K562 (cell line): ENCODE measurements around the gene SLA2. TPM values are rescaled to one million over a fixed set of nuclear protein-coding genes. Genes with fewer than 3 reads are reported as not detected.

Experiments used
- ATAC-seq: fragments of 200-7000 bp; cut with Tn5 transposase; 3 replicates; pipeline ENCODE4 v1.9.1; 2020; ENCODE audit warnings: moderate library complexity
- BruUV-seq: library from RNA; stranded (reverse); fragments of 400-500 nt; replicated peaks from 2 replicates; lab custom pipeline; 2021; lab: Mats Ljungman, UMichigan
- CTCF ChIA-PET: fragments of 300-600 bp; formaldehyde crosslinking; extraction: SDS; loops from one replicate; lab custom pipeline; 2021; ENCODE audit warnings: low intra/inter-chr PET ratio; lab: Yijun Ruan, JAX
- POLR2A ChIA-PET: fragments of 300-600, 350-650 bp; sonication (Branson Sonifier 250); formaldehyde crosslinking; extraction: SDS; loops from one replicate; lab custom pipeline; 2021; ENCODE audit warnings: antibody characterized with exemption, inconsistent platforms; lab: Yijun Ruan, JAX
- DNase-seq, 4 experiments: peaks; one replicate each; pipeline versions ENCODE4 v3.0.0 to v3.0.0-alpha.2; 2011 to 2018; ENCODE audit warnings: low spot score in 3 of 4, mixed read lengths in 3 of 4; ENCODE audit errors: extremely low read depth in 1 of 4
- FAIRE-seq: peaks from 2 replicates; lab custom pipeline; 2011; peaks lifted over from hg19 to GRCh38; lab: Jason Lieb, UNC
- H2AFZ ChIP-seq: 2 replicates; pipeline ENCODE4 v1.6.0; 2011; ENCODE audit warnings: low read depth, low read length, control low read depth, inconsistent platforms
- H3K27ac ChIP-seq: fragments of 200-600 bp; 3 replicates; pipeline ENCODE4 v1.8.0; 2011; ENCODE audit warnings: low read depth, mild to moderate bottlenecking, control low read depth, inconsistent platforms, low read length, moderate library complexity, mixed read lengths; ENCODE audit errors: extremely low read depth
- H3K27me3 ChIP-seq, 2 experiments: fragments of 300-600 bp in 1 of 2; 2 replicates in 1 of 2; 3 replicates in 1 of 2; pipeline versions ENCODE4 v1.6.0 to v1.8.0; 2011; ENCODE audit warnings: inconsistent platforms in 2 of 2, low read length in 2 of 2, mild to moderate bottlenecking in 1 of 2, mixed read lengths in 1 of 2, moderate library complexity in 1 of 2; ENCODE audit not compliant: control insufficient read depth in 2 of 2, insufficient read depth in 2 of 2
- H3K36me3 ChIP-seq: fragments of 300-600 bp; 3 replicates; pipeline ENCODE4 v1.8.0; 2011; ENCODE audit warnings: mild to moderate bottlenecking, low read length, inconsistent platforms; ENCODE audit not compliant: control insufficient read depth, insufficient read depth
- H3K4me1 ChIP-seq, 2 experiments: fragments of 200-600 bp in 1 of 2; replicated peaks in 1 of 2; 2 replicates in 1 of 2; 3 replicates in 1 of 2; pipeline versions ENCODE4 v1.5.1 to v1.8.0; 2011; ENCODE audit warnings: inconsistent platforms in 2 of 2, low read length in 2 of 2, mild to moderate bottlenecking in 1 of 2, mixed read lengths in 1 of 2, moderate library complexity in 1 of 2; ENCODE audit not compliant: control insufficient read depth in 2 of 2, insufficient read depth in 2 of 2
- H3K4me2 ChIP-seq: 2 replicates; pipeline ENCODE4 v1.6.1; 2011; ENCODE audit warnings: low read length, control low read depth, inconsistent platforms, mixed read lengths; ENCODE audit not compliant: insufficient read depth
- H3K4me3 ChIP-seq: fragments of 200-600 bp; sonication (generic), shearing (Covaris generic); 2 replicates; pipeline ENCODE4 v1.5.1; 2016; ENCODE audit warnings: control low read depth, inconsistent platforms
- H3K79me2 ChIP-seq: fragments of 200-600 bp; 3 replicates; pipeline ENCODE4 v1.8.0; 2011; ENCODE audit warnings: low read length, inconsistent platforms; ENCODE audit not compliant: control insufficient read depth, insufficient read depth
- H3K9ac ChIP-seq, 2 experiments: 2 replicates each; pipeline versions ENCODE4 v1.6.0 to v1.6.1; 2011; ENCODE audit warnings: low read depth in 2 of 2, low read length in 2 of 2, control low read depth in 1 of 2, inconsistent platforms in 1 of 2, mild to moderate bottlenecking in 1 of 2, mixed read lengths in 1 of 2; ENCODE audit not compliant: insufficient read depth in 1 of 2
- H3K9me1 ChIP-seq: one replicate; pipeline ENCODE4 v1.6.0; 2011; ENCODE audit warnings: inconsistent platforms, mild to moderate bottlenecking, low read length, moderate library complexity; ENCODE audit not compliant: control insufficient read depth, insufficient read depth
- H3K9me3 ChIP-seq: replicated peaks from 2 replicates; pipeline ENCODE4 v1.5.1; 2011; ENCODE audit warnings: low read depth, low read length, inconsistent platforms; ENCODE audit not compliant: control insufficient read depth, insufficient read depth
- H4K20me1 ChIP-seq: replicated peaks from 2 replicates; pipeline ENCODE4 v1.6.1; 2011; ENCODE audit warnings: low read length, inconsistent platforms, mixed read lengths; ENCODE audit not compliant: control insufficient read depth, insufficient read depth
- EHMT2 ChIP-seq: fragments of 450-650 bp; IDR thresholded peaks from 2 replicates; pipeline ENCODE4 v1.6.1; 2018; ENCODE audit warnings: antibody characterized with exemption
- ETS2 ChIP-seq: IDR thresholded peaks from 2 replicates; pipeline ENCODE4 v1.6.1; 2016; ENCODE audit warnings: borderline replicate concordance, missing genetic modification characterization, mild to moderate bottlenecking, moderate library complexity, missing compliant biosample characterization; ENCODE audit not compliant: poor library complexity, severe bottlenecking
- HNRNPK ChIP-seq: fragments of 200-400 bp; formaldehyde crosslinking; IDR thresholded peaks from one replicate; pipeline ENCODE4 v1.6.1; 2018; ENCODE audit warnings: mild to moderate bottlenecking, low read depth, low read length; ENCODE audit not compliant: poor library complexity, severe bottlenecking
- MXI1 ChIP-seq: IDR thresholded peaks from 2 replicates; pipeline ENCODE4 v1.6.1; 2011; ENCODE audit warnings: low read depth, mild to moderate bottlenecking, improper control_type of control experiment, low read length
- PHTF2 ChIP-seq: fragments of 250-450 bp; sonication (Bioruptor Pico); IDR thresholded peaks from 2 replicates; pipeline ENCODE4 v1.5.0; 2021; ENCODE audit warnings: mild to moderate bottlenecking
- SAFB ChIP-seq: fragments of 200-400 bp; formaldehyde crosslinking; IDR thresholded peaks from 2 replicates; pipeline ENCODE4 v1.6.1; 2017; ENCODE audit warnings: low read depth, low read length, borderline replicate concordance
- TAF1 ChIP-seq: IDR thresholded peaks from 2 replicates; pipeline ENCODE4 v1.6.1; 2011; ENCODE audit warnings: mild to moderate bottlenecking, low read length, moderate library complexity; ENCODE audit not compliant: insufficient read depth, control insufficient read depth, severe bottlenecking; ENCODE audit errors: extremely low read depth
- ZNF146 ChIP-seq: IDR thresholded peaks from one replicate; pipeline ENCODE4 v1.6.1; 2018; ENCODE audit warnings: missing compliant biosample characterization; ENCODE audit not compliant: unreplicated experiment
- ZNF780A ChIP-seq: fragments of 250-450 bp; sonication (Bioruptor Pico); IDR thresholded peaks from 2 replicates; pipeline ENCODE4 v1.5.0; 2021; ENCODE audit warnings: mild to moderate bottlenecking
- WGBS: fragments of 100-300 bp; shearing (Covaris generic); methylation state at CpG from one replicate; pipeline ENCODE4 v1.1.6; 2016; ENCODE audit warnings: low coverage, mixed read lengths; ENCODE audit not compliant: insufficient coverage; ENCODE audit errors: missing lambda C conversion rate; 5-methylcytosine and 5-hydroxymethylcytosine counted together
- in situ Hi-C: fragments of 300-500 bp; cut with MboI; formaldehyde crosslinking; loops from 4 replicates; pipeline ENCODE4 v1.15.0; 2018; ENCODE audit warnings: inconsistent platforms, mixed read lengths
- intact Hi-C: fragments of 100-400 bp; cut with micrococcal nuclease; formaldehyde crosslinking; loops from 2 replicates; pipeline ENCODE4 v1.14.2; 2022
- polyA plus RNA-seq, 8 experiments: library from polyadenylated mRNA; depleted of rRNA in 4 of 8; stranded (reverse) in 5 of 8; unstranded in 3 of 8; fragments of >200 nt; fragmentation: Nextera tagmentation in 2 of 8; fragmentation: Illumina TruSeq in 1 of 8; extraction: Ambion mirVana in 2 of 8; extraction: Trizol in 1 of 8; gene quantifications; 2 replicates each; pipeline versions ENCODE4 v1.2.1 to v1.2.3, GENCODE V29; 2011 to 2014; ENCODE audit warnings: inconsistent platforms in 1 of 8, missing spikeins in 1 of 8
- total RNA-seq, 7 experiments: library from RNA; depleted of rRNA in 6 of 7; stranded (reverse); fragments of >200 nt in 6 of 7; fragmentation: Illumina TruSeq in 2 of 7; extraction: Trizol in 2 of 7; gene quantifications; 2 replicates each; pipeline versions ENCODE4 v1.2.1 to v1.2.3, GENCODE V29; 2011 to 2021; ENCODE audit warnings: low replicate concordance in 1 of 7
- TF ChIP-seq, protein P1 (sequence below): IDR thresholded peaks from 2 replicates; pipeline ENCODE4 v1.6.1; 2016; ENCODE audit warnings: missing genetic modification characterization, missing compliant biosample characterization
- TF ChIP-seq, protein P2 (sequence below): sonication (generic); IDR thresholded peaks from 2 replicates; pipeline ENCODE4 v1.6.1; 2016

The SLA2 gene
- total and polyA plus RNA-seq, 9 of the 15 experiments (the other 6 are each of a cell fraction or from before 2014, with no cell fraction given): 0.07 TPM; not detected in 7

DNA sequence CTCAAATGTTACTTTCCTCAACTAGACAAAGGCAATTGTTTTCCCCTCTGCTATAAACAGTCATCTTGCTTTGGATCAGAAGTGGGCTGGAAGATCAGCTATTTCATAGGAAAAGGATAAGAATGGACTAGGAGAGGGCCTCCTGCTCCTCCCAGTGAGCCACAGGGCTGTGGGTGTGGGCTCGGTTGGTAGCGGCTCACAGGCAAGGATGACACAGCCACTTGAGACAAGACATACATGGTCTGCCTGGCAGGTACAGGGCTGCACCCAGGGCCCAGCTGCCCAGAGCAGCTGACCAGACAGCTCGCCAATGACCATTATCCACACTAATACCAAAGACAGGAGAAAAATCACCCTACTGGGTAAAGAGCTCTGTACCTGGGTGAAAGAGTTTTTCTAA lies 9.0 kb upstream of the SLA2 start:
- in situ Hi-C loops: no loop called here
- Histone ChIP-seq H3K79me2 (no peaks in the 10 kb centered on the region), H3K4me1 (no peaks in the 10 kb centered on the region), H3K36me3 (peaks cover 9% of the 10 kb centered on the region; the same call in 2 of the 3 replicates), H3K9me3 (no peaks in the 10 kb centered on the region), H3K4me3 (no peak overlapping the region), H3K9me1 (no peaks in the 10 kb centered on the region), H3K27ac (no peak overlapping the region), H3K4me2 (no peak overlapping the region), H3K27me3 (no peaks in the 10 kb centered on the region), H4K20me1 (no peaks in the 10 kb centered on the region), H2AFZ (no peak overlapping the region), H3K9ac (peak overlapping the region in 1 of 2 experiments; percentile 54; a peak in 1 of 4 replicates)
- BruUV-seq: no TSS peak
- POLR2A ChIA-PET: interaction anchor here (0.6 to 0.9 kb wide), 3 partner anchors 9 to 1097 kb away, joined by 3 to 6 read pairs (median 4); partner anchors contain the start of gene SLA2
- intact Hi-C loops: no loop called here
- DNase-seq (no peak), FAIRE-seq (no peak), ATAC-seq (no peak)
- TF ChIP-seq PHTF2 (CRISPR knock-in tag) (no peak), HNRNPK (no peak), ZNF780A (CRISPR knock-in tag) (no peak)
- CTCF ChIA-PET: no interaction called here
- WGBS: 78% methylated on average over 3 of the region's 3 CpGs

DNA sequence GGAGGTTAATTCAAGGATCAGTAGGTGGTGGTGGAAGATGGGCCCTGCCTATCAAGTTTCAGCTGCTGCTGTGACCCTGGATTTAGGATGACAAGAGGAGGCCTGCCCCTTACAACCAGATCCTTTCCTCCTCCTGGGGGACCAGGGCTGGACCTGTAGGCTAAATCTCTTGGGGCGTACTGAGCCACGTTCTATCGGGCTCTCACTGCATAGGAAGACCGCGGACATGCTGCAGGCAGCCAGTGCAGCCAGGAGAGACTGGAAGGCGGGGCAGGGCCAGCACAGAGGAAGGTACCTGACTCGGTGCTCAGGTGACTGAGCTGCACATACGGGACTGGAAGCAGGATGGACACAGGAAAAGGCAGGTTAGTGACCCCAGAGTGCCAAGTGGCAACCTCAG lies 8.5 kb upstream of the SLA2 start:
- H3K27me3 ChIP-seq: no peaks in the 10 kb centered on the region
- peaks cover 9% of the 10 kb centered on the region; the same call in 2 of the 3 replicates for H3K36me3 ChIP-seq
- in situ Hi-C loops (no loop called here), intact Hi-C loops (no loop called here)
- no peaks in the 10 kb centered on the region for H4K20me1 ChIP-seq
- ATAC-seq (no peak), FAIRE-seq (no peak), DNase-seq (no peak)
- no peaks in the 10 kb centered on the region for H3K79me2 ChIP-seq
- H3K4me1 ChIP-seq: no peaks in the 10 kb centered on the region
- BruUV-seq: no TSS peak
- H3K9ac ChIP-seq: 0 out of 4 replicates have a peak overlapping the region, but pooled peaks of 1 of the 2 experiments have one; percentile 69
- TF ChIP-seq, protein P1, sequence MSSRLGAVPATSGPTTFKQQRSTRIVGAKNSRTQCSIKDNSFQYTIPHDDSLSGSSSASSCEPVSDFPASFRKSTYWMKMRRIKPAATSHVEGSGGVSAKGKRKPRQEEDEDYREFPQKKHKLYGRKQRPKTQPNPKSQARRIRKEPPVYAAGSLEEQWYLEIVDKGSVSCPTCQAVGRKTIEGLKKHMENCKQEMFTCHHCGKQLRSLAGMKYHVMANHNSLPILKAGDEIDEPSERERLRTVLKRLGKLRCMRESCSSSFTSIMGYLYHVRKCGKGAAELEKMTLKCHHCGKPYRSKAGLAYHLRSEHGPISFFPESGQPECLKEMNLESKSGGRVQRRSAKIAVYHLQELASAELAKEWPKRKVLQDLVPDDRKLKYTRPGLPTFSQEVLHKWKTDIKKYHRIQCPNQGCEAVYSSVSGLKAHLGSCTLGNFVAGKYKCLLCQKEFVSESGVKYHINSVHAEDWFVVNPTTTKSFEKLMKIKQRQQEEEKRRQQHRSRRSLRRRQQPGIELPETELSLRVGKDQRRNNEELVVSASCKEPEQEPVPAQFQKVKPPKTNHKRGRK (tag): no peak
- TF ChIP-seq EHMT2 (no peak), TAF1 (no peak), ETS2 (tag) (no peak), MXI1 (no peak), ZNF146 (no peak), SAFB (no peak)
- TF ChIP-seq, protein P2, sequence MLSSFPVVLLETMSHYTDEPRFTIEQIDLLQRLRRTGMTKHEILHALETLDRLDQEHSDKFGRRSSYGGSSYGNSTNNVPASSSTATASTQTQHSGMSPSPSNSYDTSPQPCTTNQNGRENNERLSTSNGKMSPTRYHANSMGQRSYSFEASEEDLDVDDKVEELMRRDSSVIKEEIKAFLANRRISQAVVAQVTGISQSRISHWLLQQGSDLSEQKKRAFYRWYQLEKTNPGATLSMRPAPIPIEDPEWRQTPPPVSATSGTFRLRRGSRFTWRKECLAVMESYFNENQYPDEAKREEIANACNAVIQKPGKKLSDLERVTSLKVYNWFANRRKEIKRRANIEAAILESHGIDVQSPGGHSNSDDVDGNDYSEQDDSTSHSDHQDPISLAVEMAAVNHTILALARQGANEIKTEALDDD: no peak
- ChIA-PET CTCF (no interaction called here), POLR2A (interaction anchor here (0.9 kb wide), 2 partner anchors 9 to 10 kb away, joined by 3 to 4 read pairs; partner anchors contain the start of gene SLA2)
- no peaks in the 10 kb centered on the region for H3K9me3 ChIP-seq
- H2AFZ ChIP-seq: no peak overlapping the region
- 72% methylated on average over 8 of the region's 8 CpGs for WGBS
- H3K4me2 ChIP-seq: no peak overlapping the region
- H3K4me3 ChIP-seq: no peak overlapping the region
- H3K27ac ChIP-seq: no peak overlapping the region
- H3K9me1 ChIP-seq: no peaks in the 10 kb centered on the region
